Adipose tissue (tissue), 3 donors: Measurements from ENCODE around the gene GRM1. TPM values are rescaled to one million over a fixed set of nuclear protein-coding genes. Genes with fewer than 3 reads are reported as not detected.

Experiments
- H3K27ac ChIP-seq: one replicate; pipeline ENCODE4 v1.5.1; 2013; ENCODE audit warnings: low read depth, low read length
- WGBS, 3 donors: extraction: QIAGEN DNeasy Blood & Tissue Kit; methylation state at CpG; one replicate each; pipeline ENCODE4 v1.1.7; 2013; 5-methylcytosine and 5-hydroxymethylcytosine counted together
- polyA plus RNA-seq, 3 donors: library from polyadenylated mRNA; stranded (reverse); fragments of 200-250 nt; gene quantifications; one replicate each; pipeline ENCODE4 v1.2.3, GENCODE V29; 2013
- donor health status: healthy with polysubstance abuse.
- donor health status: Bipolar disorder and iron deficiency.
- donor health status: healthy.

The GRM1 gene
- polyA plus RNA-seq, 3 donors, result 0.02 to 0.11 TPM; not detected in 1

- no peak overlapping the region for H3K27ac ChIP-seq
- WGBS, 3 donors, result 67 to 87% (median 81%) methylated on average over 3 of the region's 3 CpGs
These were observed 61.6 kb downstream of the GRM1 start for GRCh38 chr6:146090474-146090873.

GRCh38 chr6:146092961-146093686 is 64.3 kb downstream of the GRM1 start:
- 63 to 69% (median 69%) methylated on average over 3 of the region's 3 CpGs for whole genome bisulfite sequencing, 3 donors

GRCh38 chr6:146095481-146095880 is 66.6 kb downstream of the GRM1 start:
- WGBS, 3 donors, result 41 to 59% (median 57%) methylated on average over 2 of the region's 2 CpGs
- no peak overlapping the region for H3K27ac ChIP-seq

More at GRCh38 chr6:146092961-146093686, 64.3 kb downstream of the GRM1 start:
- no peak overlapping the region for H3K27ac ChIP-seq

GRCh38 chr6:146097586-146097985 is 68.7 kb downstream of the GRM1 start:
- no peak overlapping the region for H3K27ac ChIP-seq
- 91 to 93% (median 91%) methylated on average over 2 of the region's 2 CpGs for WGBS, 3 donors

GRCh38 chr6:146100776-146101175 is 71.9 kb downstream of the GRM1 start:
- no peak overlapping the region for H3K27ac ChIP-seq
- 64 to 92% (median 83%) methylated on average over 1 of the region's 1 CpG for WGBS, 3 donors

GRCh38 chr6:146103416-146104072 is 74.7 kb downstream of the GRM1 start:
- 65 to 78% (median 70%) methylated on average over 3 of the region's 3 CpGs for WGBS, 3 donors

GRCh38 chr6:146106532-146106931 is 77.7 kb downstream of the GRM1 start:
- 49 to 82% (median 69%) methylated on average over 2 of the region's 2 CpGs for WGBS, 3 donors
- no peak overlapping the region for H3K27ac ChIP-seq

More at GRCh38 chr6:146103416-146104072, 74.7 kb downstream of the GRM1 start:
- no peak overlapping the region for H3K27ac ChIP-seq

- H3K27ac ChIP-seq, result no peak overlapping the region
- 34 to 51% (median 41%) methylated on average over 1 of the region's 1 CpG for WGBS, 3 donors
These were observed 82.1 kb downstream of the GRM1 start for GRCh38 chr6:146110990-146111389.

GRCh38 chr6:146111881-146112450 is 83.1 kb downstream of the GRM1 start:
- no peak overlapping the region for H3K27ac ChIP-seq

- WGBS, 3 donors, result 38 to 70% (median 63%) methylated on average over 5 of the region's 5 CpGs
- H3K27ac ChIP-seq, result no peak overlapping the region
These were observed 84.3 kb downstream of the GRM1 start for GRCh38 chr6:146113084-146113623.

GRCh38 chr6:146123616-146124015 is 94.8 kb downstream of the GRM1 start:
- WGBS, 3 donors, result 76 to 81% (median 77%) methylated on average over 4 of the region's 4 CpGs

GRCh38 chr6:146127447-146128215 is 98.8 kb downstream of the GRM1 start:
- H3K27ac ChIP-seq, result no peak overlapping the region
- 63 to 75% (median 67%) methylated on average over 2 of the region's 2 CpGs for WGBS, 3 donors

More at GRCh38 chr6:146123616-146124015, 94.8 kb downstream of the GRM1 start:
- no peak overlapping the region for H3K27ac ChIP-seq

GRCh38 chr6:146133866-146134265 is 105.0 kb downstream of the GRM1 start:
- H3K27ac ChIP-seq, result no peak overlapping the region
- 85 to 90% (median 86%) methylated on average over 2 of the region's 2 CpGs for WGBS, 3 donors

GRCh38 chr6:146135167-146135566 is 106.3 kb downstream of the GRM1 start:
- H3K27ac ChIP-seq, result no peak overlapping the region
- WGBS, 3 donors, result 89 to 95% (median 90%) methylated on average over 2 of the region's 2 CpGs

- H3K27ac ChIP-seq, result no peak overlapping the region
- 89 to 92% (median 90%) methylated on average over 1 of the region's 1 CpG for WGBS, 3 donors
These were observed 118.0 kb downstream of the GRM1 start for GRCh38 chr6:146146836-146147235.

GRCh38 chr6:146149770-146150169 is 120.9 kb downstream of the GRM1 start:
- no peak overlapping the region for H3K27ac ChIP-seq
- WGBS, 3 donors, result 32 to 72% (median 66%) methylated on average over 1 of the region's 1 CpG

- H3K27ac ChIP-seq, result no peak overlapping the region
- 61 to 84% (median 83%) methylated on average over 4 of the region's 4 CpGs for WGBS, 3 donors
These were observed 124.3 kb downstream of the GRM1 start for GRCh38 chr6:146153040-146153758.

GRCh38 chr6:146154197-146154596 is 125.3 kb downstream of the GRM1 start:
- H3K27ac ChIP-seq, result no peak overlapping the region
- 8 to 19% (median 13%) methylated on average over 6 of the region's 6 CpGs for WGBS, 3 donors
